Naive thymus-derived CD4-positive, alpha-beta T cell (primary cell): ENCODE data around the gene CRB1. TPM values are rescaled to one million over a fixed set of nuclear protein-coding genes. Genes with fewer than 3 reads are reported as not detected.

ENCODE experiments used
- ATAC-seq: fragments of 150-1000 bp; cut with Tn5 transposase; 2 replicates; pipeline ENCODE4 v1.10.0; 2021; ENCODE audit warnings: mild to moderate bottlenecking, moderate library complexity
- CTCF ChIA-PET: fragments of 350-600 bp; sonication (Branson Sonifier 250); formaldehyde crosslinking; loops from one replicate; lab custom pipeline; 2021; ENCODE audit warnings: antibody characterized with exemption; lab: Charles Lee
- POLR2A ChIA-PET: fragments of 350-600 bp; sonication (Branson Sonifier 250); formaldehyde crosslinking; loops from one replicate; lab custom pipeline; 2021; ENCODE audit warnings: antibody characterized with exemption, inconsistent platforms; lab: Charles Lee
- DNase-seq, 9 donors: peaks; one replicate each; pipeline versions ENCODE4 v3.0.0 to v3.0.0-alpha.2; 2020 to 2022; ENCODE audit warnings: mixed read lengths in 1 of 9
- H3K27ac ChIP-seq: one replicate; pipeline ENCODE4 v1.7.0; 2013; ENCODE audit warnings: mild to moderate bottlenecking, low read depth, low read length, moderate library complexity
- H3K27me3 ChIP-seq, 2 donors: one replicate each; pipeline ENCODE4 v1.7.0; 2013; ENCODE audit warnings: low read length in 2 of 2, mild to moderate bottlenecking in 2 of 2, moderate library complexity in 2 of 2; ENCODE audit not compliant: control insufficient read depth in 2 of 2, insufficient read depth in 2 of 2
- H3K36me3 ChIP-seq, 3 experiments: 1 replicate in 2 of 3; 2 replicates in 1 of 3; pipeline ENCODE4 v1.7.0; 2013; ENCODE audit warnings: low read length in 3 of 3, mild to moderate bottlenecking in 3 of 3, moderate library complexity in 1 of 3; ENCODE audit not compliant: insufficient read depth in 3 of 3, control insufficient read depth in 2 of 3
- H3K4me1 ChIP-seq, 2 donors: one replicate each; pipeline ENCODE4 v1.7.0; 2013; ENCODE audit warnings: low read length in 2 of 2, mild to moderate bottlenecking in 2 of 2, moderate library complexity in 1 of 2; ENCODE audit not compliant: control insufficient read depth in 2 of 2, insufficient read depth in 2 of 2
- H3K4me3 ChIP-seq: 2 replicates; pipeline ENCODE4 v1.7.0; 2013; ENCODE audit warnings: mild to moderate bottlenecking, low read length
- H3K9me3 ChIP-seq, 3 experiments: 1 replicate in 2 of 3; 2 replicates in 1 of 3; pipeline ENCODE4 v1.7.0; 2013; ENCODE audit warnings: low read length in 3 of 3; ENCODE audit not compliant: control insufficient read depth in 2 of 3
- H3K27ac Mint-ChIP-seq, 9 donors: one replicate each; pipeline ENCODE4 v1.8.0; 2020 to 2022; ENCODE audit warnings: mixed read lengths in 9 of 9, mild to moderate bottlenecking in 8 of 9, moderate library complexity in 5 of 9, inconsistent platforms in 2 of 9
- H3K27me3 Mint-ChIP-seq, 5 donors: one replicate each; pipeline ENCODE4 v1.8.0; 2021 to 2022; ENCODE audit warnings: mixed read lengths in 5 of 5, mild to moderate bottlenecking in 1 of 5
- H3K36me3 Mint-ChIP-seq, 5 donors: one replicate each; pipeline ENCODE4 v1.8.0; 2020 to 2022; ENCODE audit warnings: mixed read lengths in 5 of 5, mild to moderate bottlenecking in 3 of 5, inconsistent platforms in 1 of 5
- H3K4me1 Mint-ChIP-seq, 7 donors: one replicate each; pipeline ENCODE4 v1.8.0; 2020 to 2022; ENCODE audit warnings: mixed read lengths in 7 of 7, mild to moderate bottlenecking in 3 of 7, inconsistent platforms in 1 of 7
- H3K4me3 Mint-ChIP-seq, 10 donors: one replicate each; pipeline ENCODE4 v1.8.0; 2020 to 2022; ENCODE audit warnings: mild to moderate bottlenecking in 10 of 10, mixed read lengths in 10 of 10, moderate library complexity in 6 of 10, inconsistent platforms in 2 of 10
- H3K9me3 Mint-ChIP-seq, 11 donors: one replicate each; pipeline ENCODE4 v1.8.0; 2020 to 2022; ENCODE audit warnings: mixed read lengths in 11 of 11, mild to moderate bottlenecking in 4 of 11, inconsistent platforms in 1 of 11, moderate library complexity in 1 of 11
- intact Hi-C, 2 donors: fragments of 100-400 bp; cut with micrococcal nuclease; formaldehyde crosslinking; loops; one replicate each; pipeline ENCODE4 v1.15.1; 2023
- polyA plus RNA-seq, 2 donors: library from polyadenylated mRNA; unstranded; fragments of 300-500 nt; fragmentation: Illumina TruSeq; gene quantifications; one replicate each; pipeline ENCODE4 v1.2.3, GENCODE V29; 2021
- total RNA-seq, 6 experiments: library from RNA in 5 of 6; stranded (reverse) in 5 of 6; gene quantifications; 1 replicate in 5 of 6; 2 replicates in 1 of 6; pipeline ENCODE4 v1.2.3 and lab custom pipeline; 2021 to 2026

The CRB1 gene
- total and polyA plus RNA-seq, 7 experiments from 2014 or later, result 0.08 to 3.2 (median 0.49) TPM; not detected in 2

- intact Hi-C loops, result no loop called here
- POLR2A ChIA-PET, result no interaction called here
- Histone ChIP-seq H3K4me1 (no peaks in the 10 kb centered on the region), H3K36me3 (no peaks in the 10 kb centered on the region), H3K27ac (no peak overlapping the region), H3K27me3 (no peaks in the 10 kb centered on the region), H3K9me3 (no peaks in the 10 kb centered on the region), H3K4me3 (no peak overlapping the region)
- Mint-ChIP-seq H3K4me1 (peaks cover 0 to 3% (median 0%) of the 10 kb centered on the region in 7 donors), H3K9me3 (peaks cover 0 to 3% (median 0%) of the 10 kb centered on the region in 11 donors), H3K36me3 (no peaks in the 10 kb centered on the region), H3K27me3 (no peaks in the 10 kb centered on the region), H3K27ac (no peak overlapping the region), H3K4me3 (no peak overlapping the region)
- ATAC-seq (no peak), DNase-seq (no peak)
- CTCF ChIA-PET, result interaction anchor here (0.6 to 1.3 kb wide), 2 partner anchors 16 to 84 kb away, joined by 3 to 5 read pairs; no protein-coding TSS in a partner anchor
These were observed 65.0 kb downstream of the CRB1 start for GRCh38 chr1:197333041-197333440.

GRCh38 chr1:197336571-197336970, 68.5 kb downstream of the CRB1 start:
- Histone ChIP-seq H3K27me3 (no peaks in the 10 kb centered on the region), H3K36me3 (no peaks in the 10 kb centered on the region), H3K27ac (no peak overlapping the region), H3K9me3 (no peaks in the 10 kb centered on the region), H3K4me3 (no peak overlapping the region), H3K4me1 (no peaks in the 10 kb centered on the region)
- DNase-seq (no peak), ATAC-seq (no peak)
- no peak overlapping the region for H3K27ac Mint-ChIP-seq
- H3K27me3 Mint-ChIP-seq, result peaks cover 0 to 5% (median 0%) of the 10 kb centered on the region in 5 donors
- H3K9me3 Mint-ChIP-seq, result peaks cover 0 to 3% (median 0%) of the 10 kb centered on the region in 11 donors
- CTCF ChIA-PET, result interaction anchor here (0.6 kb wide), 1 partner anchor 588 kb away, joined by 3 read pairs; no protein-coding TSS in a partner anchor
- POLR2A ChIA-PET, result interaction anchor here (0.6 kb wide), 1 partner anchor 311 kb away, joined by 3 read pairs; no protein-coding TSS in a partner anchor
- H3K4me1 Mint-ChIP-seq, result peaks cover 0 to 4% (median 0%) of the 10 kb centered on the region in 7 donors
- intact Hi-C loops, result loop anchor here in 1 of 2 donors (5.0 kb wide), 1 partner anchor 154 kb away; no protein-coding TSS in a partner anchor
- H3K36me3 Mint-ChIP-seq, result no peaks in the 10 kb centered on the region
- no peak overlapping the region for H3K4me3 Mint-ChIP-seq

GRCh38 chr1:197339106-197340060, 71.3 kb downstream of the CRB1 start:
- DNase-seq, result no peak

GRCh38 chr1:197341626-197342025, 73.6 kb downstream of the CRB1 start:
- ChIA-PET POLR2A (interaction anchor here (0.8 kb wide), 1 partner anchor 1615 kb away, joined by 3 read pairs; no protein-coding TSS in a partner anchor), CTCF (no interaction called here)
- no peaks in the 10 kb centered on the region for H3K9me3 ChIP-seq
- Mint-ChIP-seq H3K27me3 (peaks cover 0 to 14% (median 5%) of the 10 kb centered on the region in 5 donors), H3K4me1 (peaks cover 0 to 10% (median 5%) of the 10 kb centered on the region in 7 donors), H3K27ac (no peak overlapping the region), H3K9me3 (peaks cover 0 to 1% (median 0%) of the 10 kb centered on the region in 11 donors), H3K36me3 (no peaks in the 10 kb centered on the region), H3K4me3 (no peak overlapping the region)
- H3K36me3 ChIP-seq, result no peaks in the 10 kb centered on the region
- no peak for DNase-seq
- no peaks in the 10 kb centered on the region for H3K4me1 ChIP-seq
- ATAC-seq, result no peak
- H3K4me3 ChIP-seq, result no peak overlapping the region
- no peaks in the 10 kb centered on the region for H3K27me3 ChIP-seq
- intact Hi-C loops, result no loop called here
- H3K27ac ChIP-seq, result no peak overlapping the region

More at GRCh38 chr1:197339106-197340060, 71.3 kb downstream of the CRB1 start:
- Histone ChIP-seq H3K4me1 (no peaks in the 10 kb centered on the region), H3K27me3 (no peaks in the 10 kb centered on the region), H3K9me3 (no peaks in the 10 kb centered on the region), H3K36me3 (no peaks in the 10 kb centered on the region), H3K4me3 (no peak overlapping the region), H3K27ac (no peak overlapping the region)
- peaks cover 0 to 11% (median 0%) of the 10 kb centered on the region in 5 donors for H3K27me3 Mint-ChIP-seq
- ChIA-PET POLR2A (no interaction called here), CTCF (no interaction called here)
- no peaks in the 10 kb centered on the region for H3K36me3 Mint-ChIP-seq
- ATAC-seq, result no peak
- no peak overlapping the region for H3K4me3 Mint-ChIP-seq
- intact Hi-C loops, result loop anchor here in 1 of 2 donors (5.0 kb wide), 1 partner anchor 157 kb away; no protein-coding TSS in a partner anchor
- H3K4me1 Mint-ChIP-seq, result peaks cover 0 to 12% (median 5%) of the 10 kb centered on the region in 7 donors
- no peak overlapping the region for H3K27ac Mint-ChIP-seq
- H3K9me3 Mint-ChIP-seq, result peaks cover 0 to 3% (median 0%) of the 10 kb centered on the region in 11 donors

- no peak for ATAC-seq
- ChIA-PET CTCF (no interaction called here), POLR2A (interaction anchor here (0.8 kb wide), 1 partner anchor 1614 kb away, joined by 3 read pairs; no protein-coding TSS in a partner anchor)
- intact Hi-C loops, result no loop called here
- H3K9me3 ChIP-seq, result no peaks in the 10 kb centered on the region
- Mint-ChIP-seq H3K4me3 (no peak overlapping the region), H3K9me3 (peaks cover 0 to 1% (median 0%) of the 10 kb centered on the region in 11 donors), H3K27me3 (peaks cover 0 to 14% (median 5%) of the 10 kb centered on the region in 5 donors), H3K36me3 (no peaks in the 10 kb centered on the region), H3K4me1 (peaks cover 0 to 10% (median 5%) of the 10 kb centered on the region in 7 donors), H3K27ac (no peak overlapping the region)
- no peaks in the 10 kb centered on the region for H3K27me3 ChIP-seq
- DNase-seq, result peak in 1 of 9 donors; percentile 7
- no peak overlapping the region for H3K27ac ChIP-seq
- no peaks in the 10 kb centered on the region for H3K36me3 ChIP-seq
- no peak overlapping the region for H3K4me3 ChIP-seq
- H3K4me1 ChIP-seq, result no peaks in the 10 kb centered on the region
These were observed 74.1 kb downstream of the CRB1 start for GRCh38 chr1:197342044-197342565.

- H3K27ac Mint-ChIP-seq, result no peak overlapping the region
- intact Hi-C loops, result no loop called here
- H3K4me3 Mint-ChIP-seq, result no peak overlapping the region
- peaks cover 0 to 10% (median 5%) of the 10 kb centered on the region in 7 donors for H3K4me1 Mint-ChIP-seq
- POLR2A ChIA-PET, result interaction anchor here (0.8 kb wide), 1 partner anchor 1613 kb away, joined by 3 read pairs; no protein-coding TSS in a partner anchor
- Histone ChIP-seq H3K4me1 (no peaks in the 10 kb centered on the region), H3K4me3 (no peak overlapping the region), H3K9me3 (no peaks in the 10 kb centered on the region), H3K36me3 (no peaks in the 10 kb centered on the region), H3K27me3 (no peaks in the 10 kb centered on the region), H3K27ac (no peak overlapping the region)
- peaks cover 0 to 1% (median 0%) of the 10 kb centered on the region in 11 donors for H3K9me3 Mint-ChIP-seq
- ATAC-seq, result no peak
- no peaks in the 10 kb centered on the region for H3K36me3 Mint-ChIP-seq
- DNase-seq, result no peak
- CTCF ChIA-PET, result no interaction called here
- peaks cover 0 to 14% (median 5%) of the 10 kb centered on the region in 5 donors for H3K27me3 Mint-ChIP-seq
These were observed 74.6 kb downstream of the CRB1 start for GRCh38 chr1:197342669-197343068.
